ENCODE measurements around the gene MRPL40.

Gene MRPL40

DNA sequence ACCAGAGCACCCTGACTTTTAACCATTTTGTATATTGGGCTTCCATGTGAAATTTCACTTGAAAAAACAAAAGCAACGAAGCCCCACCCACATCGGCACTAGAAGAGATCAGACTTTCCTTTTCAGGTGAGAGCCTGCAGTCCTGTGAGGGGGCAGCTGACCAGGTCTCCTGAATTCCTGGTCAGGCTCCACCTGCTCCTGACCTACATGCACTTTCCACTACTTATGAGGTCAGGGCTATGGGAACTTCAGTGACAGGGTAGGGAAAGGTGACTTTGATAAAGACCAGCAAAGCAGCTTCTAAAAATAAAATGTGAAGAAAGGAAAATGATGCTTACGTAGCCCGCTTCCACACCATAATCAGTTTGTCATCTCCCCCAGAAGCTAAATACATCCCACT, 25.5 kb upstream of the MRPL40 start:
- no peaks in the 10 kb centered on the region for H3K4me1 ChIP-seq (ENCODE audit: control insufficient read depth, insufficient read depth, low read length, poor library complexity, severe bottlenecking)
- no peak overlapping the region for H3K4me3 ChIP-seq (ENCODE audit: extremely low read depth, insufficient read depth, low read length, poor library complexity, severe bottlenecking)
- H3K27ac ChIP-seq (ENCODE audit: low read depth, low read length, severe bottlenecking): no peak overlapping the region
- WGBS, 2 experiments (ENCODE audit: insufficient coverage in 2 of 2): 100% methylated on average over 2 of the region's 4 CpGs; no CpG with 5 or more reads in 1 of the 2 experiments
- H3K9me3 ChIP-seq (ENCODE audit: control insufficient read depth, low read length): no peaks in the 10 kb centered on the region
- H3K36me3 ChIP-seq (ENCODE audit: control insufficient read depth, insufficient read depth, low read length): peaks cover 73% of the 10 kb centered on the region

DNA sequence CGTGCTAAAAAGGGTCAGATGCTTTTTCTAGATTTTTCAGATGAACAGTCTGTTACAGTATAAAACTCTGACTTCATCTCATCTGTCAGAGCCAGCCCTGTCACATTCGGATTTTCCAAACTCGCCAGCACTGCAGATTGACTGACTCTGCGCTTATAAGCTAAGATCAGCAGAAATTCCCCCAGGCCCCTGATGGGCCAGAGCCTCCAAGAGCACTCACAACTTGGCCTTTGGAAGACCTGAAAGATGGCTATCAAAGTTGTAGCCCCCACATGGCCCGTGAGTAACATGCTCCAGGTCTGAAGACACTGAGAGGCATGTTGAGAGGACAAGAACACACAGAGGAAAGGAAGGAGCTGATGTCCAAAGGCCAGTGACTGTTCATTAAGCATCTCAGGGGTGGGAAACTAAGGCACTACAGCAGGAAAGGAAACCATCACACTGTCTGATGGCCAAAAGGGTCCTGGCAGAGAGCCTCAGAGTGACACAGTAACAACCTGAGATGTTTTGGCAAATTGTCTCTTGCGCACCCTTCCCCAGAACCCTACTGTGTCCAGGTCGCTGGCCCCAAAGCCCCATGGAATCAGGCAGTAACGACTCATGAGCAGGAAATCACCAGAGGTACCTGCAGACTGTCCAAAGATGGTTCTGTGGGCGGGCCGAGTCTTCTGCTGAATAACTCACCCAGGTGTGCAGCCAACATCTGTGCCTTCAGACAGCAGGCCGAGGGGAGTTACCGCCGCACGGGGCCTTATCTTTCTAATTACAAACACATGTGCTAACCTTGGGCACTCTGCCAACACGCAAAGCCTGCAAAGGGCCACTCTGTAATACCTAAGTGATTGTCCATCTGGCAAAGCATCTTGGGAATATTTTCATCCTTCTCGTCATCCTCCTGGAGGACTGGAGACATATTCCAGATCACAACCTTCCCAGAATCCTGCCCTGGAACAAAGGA, 24.4 kb upstream of the MRPL40 start:
- H3K4me3 ChIP-seq (ENCODE audit: extremely low read depth, insufficient read depth, low read length, poor library complexity, severe bottlenecking): no peak overlapping the region
- no peaks in the 10 kb centered on the region for H3K9me3 ChIP-seq (ENCODE audit: control insufficient read depth, low read length)
- H3K4me1 ChIP-seq (ENCODE audit: control insufficient read depth, insufficient read depth, low read length, poor library complexity, severe bottlenecking): no peaks in the 10 kb centered on the region
- peaks cover 72% of the 10 kb centered on the region for H3K36me3 ChIP-seq (ENCODE audit: control insufficient read depth, insufficient read depth, low read length)
- H3K27ac ChIP-seq (ENCODE audit: low read depth, low read length, severe bottlenecking): no peak overlapping the region
- WGBS, 2 experiments (ENCODE audit: insufficient coverage in 2 of 2): 94 to 96% methylated on average over 9 to 13 of the region's 16 CpGs

DNA sequence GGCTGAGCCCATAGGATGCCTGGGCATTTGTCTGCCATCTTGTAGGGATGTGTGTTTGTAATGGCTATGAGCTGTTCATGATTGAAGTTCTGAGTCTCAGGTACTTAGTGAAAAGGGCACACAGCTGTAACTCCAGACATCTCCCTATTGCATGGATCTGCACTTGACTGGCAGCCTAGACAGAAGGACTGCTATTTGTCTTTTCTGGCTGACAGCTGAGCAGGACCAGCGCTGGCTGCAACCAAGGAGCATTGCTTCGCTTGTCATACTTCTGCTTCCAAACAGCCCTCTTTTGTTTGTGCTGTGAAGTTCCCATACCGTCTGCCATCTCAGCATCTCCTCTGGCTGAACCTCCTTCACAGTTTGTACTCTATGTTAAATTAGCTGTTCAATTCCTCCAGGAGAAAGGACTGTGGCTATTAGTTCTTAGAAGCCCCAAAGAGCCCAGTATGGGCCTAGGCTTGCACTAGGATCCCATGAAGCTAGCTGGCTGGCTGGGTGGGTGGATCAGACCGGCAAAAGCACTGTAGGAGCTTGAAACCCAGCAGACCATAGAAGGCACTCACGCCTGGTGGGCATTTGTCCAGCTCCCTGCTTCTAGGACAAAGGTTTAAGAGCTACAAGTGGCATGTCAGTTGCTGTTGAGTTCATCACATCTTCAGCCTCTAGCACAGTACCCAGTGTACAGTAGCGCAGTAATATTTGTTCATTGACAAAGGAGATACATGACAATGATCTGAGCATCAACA, 21.2 kb upstream of the MRPL40 start:
- Histone ChIP-seq H3K4me1 (ENCODE audit: control insufficient read depth, insufficient read depth, low read length, poor library complexity, severe bottlenecking) (no peaks in the 10 kb centered on the region), H3K27ac (ENCODE audit: low read depth, low read length, severe bottlenecking) (no peak overlapping the region), H3K4me3 (ENCODE audit: extremely low read depth, insufficient read depth, low read length, poor library complexity, severe bottlenecking) (no peak overlapping the region), H3K36me3 (ENCODE audit: control insufficient read depth, insufficient read depth, low read length) (peaks cover 53% of the 10 kb centered on the region), H3K9me3 (ENCODE audit: control insufficient read depth, low read length) (no peaks in the 10 kb centered on the region)
- 93 to 97% methylated on average over 4 to 6 of the region's 6 CpGs for WGBS, 2 experiments (ENCODE audit: insufficient coverage in 2 of 2)

DNA sequence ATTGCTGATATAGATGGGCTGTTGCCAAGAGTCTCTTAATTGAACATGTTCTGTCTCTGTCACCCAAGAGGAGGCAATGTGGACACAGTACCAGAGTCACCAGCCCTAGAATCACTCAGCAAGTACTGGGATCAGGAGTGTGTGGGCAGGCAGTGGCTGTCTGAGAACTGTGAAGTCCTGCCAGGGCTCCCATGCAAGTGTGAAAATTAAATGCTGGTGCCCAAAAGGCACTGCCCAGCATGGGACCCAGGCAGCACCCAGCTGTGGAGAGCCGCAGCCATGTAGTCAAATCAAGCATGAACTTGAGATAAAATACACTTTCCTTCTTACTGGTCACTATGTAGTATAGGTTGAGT, 20.7 kb upstream of the MRPL40 start:
- H3K36me3 ChIP-seq (ENCODE audit: control insufficient read depth, insufficient read depth, low read length): peaks cover 48% of the 10 kb centered on the region
- no peaks in the 10 kb centered on the region for H3K4me1 ChIP-seq (ENCODE audit: control insufficient read depth, insufficient read depth, low read length, poor library complexity, severe bottlenecking)
- no peak overlapping the region for H3K4me3 ChIP-seq (ENCODE audit: extremely low read depth, insufficient read depth, low read length, poor library complexity, severe bottlenecking)
- no peak overlapping the region for H3K27ac ChIP-seq (ENCODE audit: low read depth, low read length, severe bottlenecking)
- 100% methylated on average over 1 of the region's 1 CpG; no CpG with 5 or more reads in 1 of the 2 experiments for WGBS, 2 experiments (ENCODE audit: insufficient coverage in 2 of 2)
- no peaks in the 10 kb centered on the region for H3K9me3 ChIP-seq (ENCODE audit: control insufficient read depth, low read length)

DNA sequence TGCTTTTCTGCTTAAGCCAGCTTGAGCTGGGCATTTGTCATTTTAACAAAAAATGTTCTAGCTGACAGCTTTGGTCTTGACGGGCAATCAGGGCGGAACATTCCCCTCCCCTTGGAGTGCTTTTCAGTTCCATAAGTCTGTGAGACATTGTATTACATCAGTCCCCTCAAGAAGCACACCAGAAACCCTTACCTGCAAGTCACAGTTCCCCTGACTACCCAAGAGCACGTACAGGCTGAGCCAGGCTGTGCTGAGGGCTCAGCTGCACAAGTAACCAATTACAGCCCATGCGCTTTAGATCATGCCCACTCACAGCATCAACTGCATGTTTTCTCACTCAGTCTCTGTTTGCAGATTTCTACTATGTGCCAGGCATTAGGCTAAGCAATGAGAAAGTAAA, 19.9 kb upstream of the MRPL40 start:
- H3K4me3 ChIP-seq (ENCODE audit: extremely low read depth, insufficient read depth, low read length, poor library complexity, severe bottlenecking): no peak overlapping the region
- no peaks in the 10 kb centered on the region for H3K9me3 ChIP-seq (ENCODE audit: control insufficient read depth, low read length)
- no peaks in the 10 kb centered on the region for H3K4me1 ChIP-seq (ENCODE audit: control insufficient read depth, insufficient read depth, low read length, poor library complexity, severe bottlenecking)
- 96 to 98% methylated on average over 4 of the region's 4 CpGs for WGBS, 2 experiments (ENCODE audit: insufficient coverage in 2 of 2)
- peaks cover 42% of the 10 kb centered on the region for H3K36me3 ChIP-seq (ENCODE audit: control insufficient read depth, insufficient read depth, low read length)
- no peak overlapping the region for H3K27ac ChIP-seq (ENCODE audit: low read depth, low read length, severe bottlenecking)

DNA sequence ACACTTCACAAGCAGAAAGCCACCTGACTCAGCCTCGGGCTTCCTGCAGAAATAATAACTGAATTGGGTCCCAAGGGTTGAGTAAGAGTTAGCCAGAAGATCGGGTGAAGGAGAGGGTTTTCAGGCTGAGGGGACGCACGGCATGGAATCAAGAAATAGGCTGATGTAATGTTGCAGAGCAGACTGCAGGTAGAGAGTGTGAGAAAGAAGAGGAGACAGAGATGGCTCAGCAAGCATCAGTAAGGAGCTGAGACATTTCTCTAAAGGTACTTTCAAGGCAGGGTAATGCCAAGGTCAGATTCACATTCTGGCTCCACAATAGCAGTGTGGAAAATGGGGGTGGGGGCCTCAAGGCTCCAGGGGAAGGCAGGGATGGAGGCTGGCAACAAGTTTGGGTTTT, 19.4 kb upstream of the MRPL40 start:
- 84 to 99% methylated on average over 4 of the region's 4 CpGs for WGBS, 2 experiments (ENCODE audit: insufficient coverage in 2 of 2)
- Histone ChIP-seq H3K9me3 (ENCODE audit: control insufficient read depth, low read length) (no peaks in the 10 kb centered on the region), H3K4me3 (ENCODE audit: extremely low read depth, insufficient read depth, low read length, poor library complexity, severe bottlenecking) (no peak overlapping the region), H3K27ac (ENCODE audit: low read depth, low read length, severe bottlenecking) (no peak overlapping the region), H3K36me3 (ENCODE audit: control insufficient read depth, insufficient read depth, low read length) (peaks cover 42% of the 10 kb centered on the region), H3K4me1 (ENCODE audit: control insufficient read depth, insufficient read depth, low read length, poor library complexity, severe bottlenecking) (no peaks in the 10 kb centered on the region)

DNA sequence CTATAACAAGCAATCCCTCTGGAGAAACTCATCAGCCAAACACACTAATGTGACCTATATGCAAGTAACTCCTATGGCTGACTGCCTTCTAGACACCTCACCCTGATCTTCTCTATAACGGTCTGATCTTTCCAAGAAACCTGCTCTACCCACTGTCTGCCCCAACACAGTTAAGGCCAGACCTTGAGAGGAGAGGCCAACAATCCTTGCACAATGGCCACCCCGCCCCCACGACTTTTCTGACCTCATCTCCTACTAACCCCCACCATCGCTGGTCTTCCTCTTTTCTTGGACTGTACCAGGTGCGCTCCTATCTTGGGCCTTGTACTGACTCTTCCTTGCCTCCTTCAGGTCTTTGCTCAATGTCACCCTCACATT, 13.3 kb upstream of the MRPL40 start:
- Histone ChIP-seq H3K4me1 (ENCODE audit: control insufficient read depth, insufficient read depth, low read length, poor library complexity, severe bottlenecking) (peaks cover 16% of the 10 kb centered on the region), H3K27ac (ENCODE audit: low read depth, low read length, severe bottlenecking) (no peak overlapping the region), H3K9me3 (ENCODE audit: control insufficient read depth, low read length) (no peaks in the 10 kb centered on the region), H3K36me3 (ENCODE audit: control insufficient read depth, insufficient read depth, low read length) (peaks cover 10% of the 10 kb centered on the region), H3K4me3 (ENCODE audit: extremely low read depth, insufficient read depth, low read length, poor library complexity, severe bottlenecking) (no peak overlapping the region)
- 92 to 94% methylated on average over 5 of the region's 5 CpGs for WGBS, 2 experiments (ENCODE audit: insufficient coverage in 2 of 2)

DNA sequence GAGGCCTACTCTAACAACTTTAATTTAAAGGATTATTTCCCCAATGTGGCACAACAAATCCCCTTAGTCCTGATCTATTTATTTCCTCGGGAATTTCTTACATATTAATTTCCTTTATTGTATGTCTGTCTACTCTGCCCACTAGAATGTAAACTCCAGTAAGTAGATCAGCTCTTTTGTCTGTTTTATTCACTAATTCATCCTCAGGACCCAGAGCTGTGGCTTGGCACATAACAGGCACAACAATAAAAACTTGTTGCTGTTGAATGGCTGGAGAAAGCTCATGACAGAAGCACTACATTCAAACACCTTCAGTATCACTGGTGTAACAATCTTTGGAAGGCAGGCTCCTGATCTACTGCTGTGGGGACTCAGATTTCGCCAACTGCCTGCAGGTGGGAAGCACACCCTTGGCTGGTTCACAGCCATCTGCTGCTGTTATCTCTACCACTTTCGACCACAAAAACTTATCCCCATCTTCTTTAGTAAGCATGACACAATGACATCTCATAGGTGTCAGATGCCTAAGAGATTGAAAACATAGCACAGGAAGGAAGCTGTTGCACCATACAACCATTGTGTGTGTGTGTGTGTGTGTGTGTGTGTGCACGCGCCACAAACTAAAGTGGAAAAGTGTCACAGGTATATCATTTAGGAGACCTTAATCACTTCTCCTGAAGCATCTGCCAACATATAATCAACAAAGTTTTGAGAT, 12.7 kb upstream of the MRPL40 start:
- H3K4me3 ChIP-seq (ENCODE audit: extremely low read depth, insufficient read depth, low read length, poor library complexity, severe bottlenecking): no peak overlapping the region
- WGBS, 2 experiments (ENCODE audit: insufficient coverage in 2 of 2): 88 to 92% methylated on average over 1 of the region's 5 CpGs
- H3K36me3 ChIP-seq (ENCODE audit: control insufficient read depth, insufficient read depth, low read length): peaks cover 11% of the 10 kb centered on the region
- H3K27ac ChIP-seq (ENCODE audit: low read depth, low read length, severe bottlenecking): no peak overlapping the region
- H3K4me1 ChIP-seq (ENCODE audit: control insufficient read depth, insufficient read depth, low read length, poor library complexity, severe bottlenecking): peaks cover 19% of the 10 kb centered on the region
- H3K9me3 ChIP-seq (ENCODE audit: control insufficient read depth, low read length): no peaks in the 10 kb centered on the region

DNA sequence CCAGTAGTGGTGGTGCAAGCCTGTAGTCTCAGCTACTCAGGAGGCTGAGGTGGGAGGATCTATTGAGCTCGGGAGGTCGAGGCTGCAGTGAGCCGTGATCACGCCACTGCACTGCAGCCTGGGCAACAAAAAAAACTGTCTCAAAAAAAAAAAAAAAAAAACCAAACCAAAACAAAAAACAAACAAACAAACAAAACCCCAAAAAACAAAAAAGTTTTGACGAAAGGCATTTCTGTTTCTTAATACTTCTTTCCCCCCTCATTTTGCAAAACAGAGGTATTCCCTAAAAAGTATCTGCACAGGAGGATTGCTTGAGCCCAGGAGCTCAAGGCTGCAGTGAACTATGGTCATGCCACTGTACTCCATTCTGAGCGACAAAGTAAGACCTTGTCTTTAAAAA, 12.0 kb upstream of the MRPL40 start:
- WGBS, 2 experiments (ENCODE audit: insufficient coverage in 2 of 2): 91 to 100% methylated on average over 1 of the region's 6 CpGs
- Histone ChIP-seq H3K9me3 (ENCODE audit: control insufficient read depth, low read length) (no peaks in the 10 kb centered on the region), H3K27ac (ENCODE audit: low read depth, low read length, severe bottlenecking) (no peak overlapping the region), H3K4me1 (ENCODE audit: control insufficient read depth, insufficient read depth, low read length, poor library complexity, severe bottlenecking) (peaks cover 19% of the 10 kb centered on the region), H3K36me3 (ENCODE audit: control insufficient read depth, insufficient read depth, low read length) (peaks cover 15% of the 10 kb centered on the region), H3K4me3 (ENCODE audit: extremely low read depth, insufficient read depth, low read length, poor library complexity, severe bottlenecking) (no peak overlapping the region)

DNA sequence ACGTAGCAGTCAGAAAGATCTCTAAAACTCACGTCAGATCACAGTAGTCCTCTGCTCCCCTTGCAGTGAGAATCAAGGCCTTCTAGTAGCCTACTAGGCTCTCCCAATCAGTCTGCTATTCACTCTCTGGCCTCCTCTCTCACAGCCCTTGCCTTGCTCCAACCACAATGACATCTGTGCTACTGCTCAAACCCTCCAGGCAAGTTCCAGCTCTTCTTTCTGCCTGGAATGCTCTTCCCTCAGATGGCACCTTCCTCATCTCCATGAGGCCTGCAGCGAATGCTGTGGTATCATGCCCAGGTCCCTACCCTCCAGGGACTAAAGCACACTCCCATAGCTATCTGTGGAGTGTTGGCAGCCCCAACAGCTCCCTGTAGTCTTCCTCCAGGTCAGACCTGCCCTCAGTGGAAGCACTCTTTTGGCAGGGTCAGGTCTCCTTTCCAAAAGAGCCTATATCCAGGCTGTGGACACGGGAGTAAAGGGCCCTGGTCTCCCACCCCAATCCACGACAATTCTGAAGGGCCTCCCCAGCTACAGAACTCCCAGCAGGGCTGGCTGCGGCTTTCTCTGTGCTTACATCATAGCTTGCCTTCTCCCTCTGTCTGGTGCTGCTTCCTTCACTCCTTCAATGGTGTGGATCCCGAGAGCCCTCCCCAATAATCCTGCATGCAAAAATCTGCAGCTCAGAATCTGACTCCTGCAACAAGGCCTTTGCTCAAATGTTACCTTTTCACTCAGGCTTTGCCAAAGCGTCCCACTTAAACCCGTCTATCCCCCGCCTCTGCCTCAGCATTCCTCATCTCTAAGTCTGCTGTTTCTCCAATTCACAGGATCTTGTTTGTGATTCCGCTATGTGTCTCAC, 9.7 kb upstream of the MRPL40 start:
- 67 to 70% methylated on average over 10 to 11 of the region's 11 CpGs for WGBS, 2 experiments (ENCODE audit: insufficient coverage in 2 of 2)
- Histone ChIP-seq H3K36me3 (ENCODE audit: control insufficient read depth, insufficient read depth, low read length) (peaks cover 15% of the 10 kb centered on the region), H3K9me3 (ENCODE audit: control insufficient read depth, low read length) (no peaks in the 10 kb centered on the region), H3K27ac (ENCODE audit: low read depth, low read length, severe bottlenecking) (peak overlapping the region; percentile 60), H3K4me1 (ENCODE audit: control insufficient read depth, insufficient read depth, low read length, poor library complexity, severe bottlenecking) (peaks cover 19% of the 10 kb centered on the region), H3K4me3 (ENCODE audit: extremely low read depth, insufficient read depth, low read length, poor library complexity, severe bottlenecking) (no peak overlapping the region)

Measured in mesodermal cell (in vitro differentiated cells).